Mammary epithelial cell (primary cell): Measurements from ENCODE around the gene GFOD1.

Source experiments
- EZH2 ChIP-seq: IDR thresholded peaks from 2 replicates; pipeline ENCODE4 v1.6.1; 2012; ENCODE audit warnings: low read length, inconsistent platforms, borderline replicate concordance
- TF ChIP-seq, protein P1 (sequence below), 2 donors: IDR thresholded peaks in 1 of 2; conservative IDR thresholded peaks in 1 of 2; 2 replicates each; pipeline ENCODE4 v1.5.1; 2011 to 2012; ENCODE audit warnings: inconsistent platforms in 2 of 2, low read length in 2 of 2, mild to moderate bottlenecking in 2 of 2, control low read depth in 1 of 2, low read depth in 1 of 2; ENCODE audit not compliant: insufficient read depth in 1 of 2; ENCODE audit errors: extremely low read depth in 1 of 2

DNA sequence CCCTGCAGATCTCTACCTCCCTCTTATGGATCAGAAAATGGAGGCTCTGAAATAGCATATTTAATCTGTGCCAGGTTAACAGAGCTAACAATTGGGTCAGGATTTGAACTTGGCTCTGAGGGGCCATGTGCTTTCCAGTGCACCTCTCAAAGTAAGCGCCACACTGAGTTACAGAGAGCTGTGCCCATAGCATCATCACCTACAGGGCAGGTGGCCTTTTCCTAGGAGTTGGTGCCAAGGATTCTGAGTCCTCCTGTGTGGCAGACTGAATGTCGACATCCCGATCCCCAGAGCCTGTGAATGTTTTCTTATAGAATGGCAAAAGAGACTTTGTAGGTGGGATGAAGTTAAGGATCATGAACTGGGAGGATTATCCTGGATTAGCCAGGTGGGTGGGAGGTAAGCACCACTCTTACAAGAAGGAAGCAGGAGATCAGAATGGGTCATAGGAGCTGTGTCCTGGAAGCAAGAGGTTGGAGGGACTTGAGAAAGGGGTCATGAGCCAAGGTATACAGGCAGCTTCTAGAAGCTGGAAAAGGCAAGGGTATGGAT is 91.1 kb downstream of the GFOD1 start:
- TF ChIP-seq, protein P1, sequence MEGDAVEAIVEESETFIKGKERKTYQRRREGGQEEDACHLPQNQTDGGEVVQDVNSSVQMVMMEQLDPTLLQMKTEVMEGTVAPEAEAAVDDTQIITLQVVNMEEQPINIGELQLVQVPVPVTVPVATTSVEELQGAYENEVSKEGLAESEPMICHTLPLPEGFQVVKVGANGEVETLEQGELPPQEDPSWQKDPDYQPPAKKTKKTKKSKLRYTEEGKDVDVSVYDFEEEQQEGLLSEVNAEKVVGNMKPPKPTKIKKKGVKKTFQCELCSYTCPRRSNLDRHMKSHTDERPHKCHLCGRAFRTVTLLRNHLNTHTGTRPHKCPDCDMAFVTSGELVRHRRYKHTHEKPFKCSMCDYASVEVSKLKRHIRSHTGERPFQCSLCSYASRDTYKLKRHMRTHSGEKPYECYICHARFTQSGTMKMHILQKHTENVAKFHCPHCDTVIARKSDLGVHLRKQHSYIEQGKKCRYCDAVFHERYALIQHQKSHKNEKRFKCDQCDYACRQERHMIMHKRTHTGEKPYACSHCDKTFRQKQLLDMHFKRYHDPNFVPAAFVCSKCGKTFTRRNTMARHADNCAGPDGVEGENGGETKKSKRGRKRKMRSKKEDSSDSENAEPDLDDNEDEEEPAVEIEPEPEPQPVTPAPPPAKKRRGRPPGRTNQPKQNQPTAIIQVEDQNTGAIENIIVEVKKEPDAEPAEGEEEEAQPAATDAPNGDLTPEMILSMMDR (conservative IDR thresholded peaks at IDR 0.05 in 1 of 2, IDR thresholded peaks at IDR 0.05 in 1 of 2; ENCODE audit: extremely low read depth in 1 of 2, insufficient read depth in 1 of 2, low read depth in 1 of 2, low read length in 2 of 2): no peak
- no peak for TF ChIP-seq EZH2
